BLaER1 treated with 17β-estradiol and CSF1 and Interleukin-3, amounts not matched to agents 10 nM and 100 nM (cell line): ENCODE results near the gene ITPR1.

Experiments
- H3K27ac ChIP-seq, 11 experiments: shearing (Covaris generic); formaldehyde crosslinking; 2 replicates each; pipeline ENCODE4 v1.8.1; 2022
- H3K27me3 ChIP-seq, 11 experiments: shearing (Covaris generic); formaldehyde crosslinking; 2 replicates each; pipeline ENCODE4 v1.8.1; 2022
- H3K36me3 ChIP-seq, 11 experiments: shearing (Covaris generic); formaldehyde crosslinking; 2 replicates each; pipeline ENCODE4 v1.8.1; 2022
- H3K4me1 ChIP-seq, 10 experiments: shearing (Covaris generic); formaldehyde crosslinking; 2 replicates each; pipeline ENCODE4 v1.8.1; 2022
- H3K4me2 ChIP-seq, 11 experiments: shearing (Covaris generic); formaldehyde crosslinking; 2 replicates each; pipeline ENCODE4 v1.8.1; 2022
- H3K4me3 ChIP-seq, 10 experiments: shearing (Covaris generic); formaldehyde crosslinking; 2 replicates each; pipeline ENCODE4 v1.8.1; 2022
- H3K9ac ChIP-seq, 11 experiments: shearing (Covaris generic); formaldehyde crosslinking; 2 replicates each; pipeline ENCODE4 v1.8.1; 2022
- H3K9me3 ChIP-seq, 11 experiments: shearing (Covaris generic); formaldehyde crosslinking; replicated peaks in 1 of 11; 2 replicates each; pipeline ENCODE4 v1.8.1; 2022
- H4K20me1 ChIP-seq, 11 experiments: shearing (Covaris generic); formaldehyde crosslinking; 2 replicates each; pipeline ENCODE4 v1.8.1; 2022
- Cebpa-rat ChIP-seq, 11 experiments: shearing (Covaris generic); IDR thresholded peaks; 2 replicates each; pipeline ENCODE4 v1.8.1; 2022

The ITPR1 gene

DNA sequence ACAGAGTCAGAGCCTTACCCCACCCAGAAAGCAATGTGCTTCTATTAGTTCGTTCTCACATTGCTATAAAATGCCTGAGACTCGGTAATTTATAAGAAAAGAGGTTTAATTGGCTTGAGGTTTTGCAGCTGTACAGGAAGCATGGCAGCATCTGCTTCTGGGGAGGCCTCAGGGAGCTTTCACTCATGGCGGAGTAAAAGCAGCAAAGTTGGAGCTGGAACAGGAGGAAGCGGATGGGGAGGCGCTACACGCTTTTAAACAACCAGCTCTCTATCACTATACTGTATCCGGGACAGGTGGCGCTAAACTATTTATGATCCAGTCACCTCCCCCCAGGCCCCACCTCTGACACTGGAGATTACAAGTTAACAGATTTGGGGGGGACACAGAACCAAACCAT is 309.8 kb downstream of the ITPR1 start:
- Histone ChIP-seq H3K4me2 (no peak overlapping the region), H4K20me1 (no peaks in the 10 kb centered on the region), H3K4me1 (peaks cover 12 to 20% (median 17%) of the 10 kb centered on the region in 10 experiments; a peak in 18 of 20 replicates), H3K36me3 (peaks cover 0 to 82% (median 41%) of the 10 kb centered on the region in 11 experiments; a peak in 17 of 22 replicates), H3K9me3 (peaks cover 0 to 8% (median 0%) of the 10 kb centered on the region in 11 experiments; a peak in 2 of 22 replicates), H3K4me3 (no peak overlapping the region), H3K27ac (no peak overlapping the region), H3K27me3 (no peaks in the 10 kb centered on the region), H3K9ac (no peak overlapping the region)
- no peak for TF ChIP-seq Cebpa-rat (IDR thresholded peaks at IDR 0.05)

DNA sequence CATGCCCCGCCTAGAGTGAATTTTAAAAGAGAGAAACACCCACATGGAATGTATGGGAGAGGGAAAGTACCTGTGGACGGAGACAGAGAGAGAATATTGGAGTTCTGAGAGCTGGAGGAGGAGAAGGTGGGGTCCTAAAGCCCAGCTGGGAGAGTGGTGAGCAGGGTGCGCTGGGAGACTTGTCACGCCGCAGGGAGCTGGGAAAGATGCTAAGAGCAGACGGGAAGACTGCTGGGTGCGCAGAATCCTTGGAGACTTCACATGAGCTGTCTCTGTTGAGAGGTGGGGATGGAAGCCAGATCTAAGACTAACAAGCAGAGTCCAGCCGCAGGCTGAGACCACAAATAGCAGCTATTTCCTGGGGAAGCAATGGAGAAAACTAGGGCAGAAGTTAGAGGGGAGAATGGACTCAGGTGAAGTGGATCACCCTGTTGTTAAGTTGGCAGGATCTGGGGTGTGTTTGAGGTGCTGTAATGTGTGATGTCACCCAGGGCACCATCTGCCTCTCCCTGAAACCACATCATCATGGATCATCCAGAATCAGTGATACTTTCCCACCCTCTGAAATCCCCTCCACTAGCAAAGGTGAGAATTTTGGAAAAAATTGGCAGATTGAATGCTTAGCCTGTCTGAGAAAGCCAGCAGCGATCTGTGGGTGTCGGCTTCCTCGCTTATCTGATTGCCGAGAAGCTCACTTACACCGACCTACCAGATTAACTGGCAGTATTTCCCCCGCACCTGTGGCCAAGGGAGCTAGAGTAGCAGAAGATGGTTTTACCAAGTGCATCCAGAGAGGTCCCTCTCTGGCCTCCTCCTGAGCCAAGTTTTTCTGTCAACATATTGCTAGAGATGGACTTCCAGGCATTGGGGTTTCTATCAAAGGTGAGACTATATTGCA is 311.3 kb downstream of the ITPR1 start:
- Histone ChIP-seq H3K27me3 (no peaks in the 10 kb centered on the region), H3K4me1 (peaks cover 7 to 15% (median 13%) of the 10 kb centered on the region in 10 experiments; a peak in 18 of 20 replicates), H3K4me3 (no peak overlapping the region), H3K9ac (no peak overlapping the region), H3K9me3 (peaks cover 0 to 8% (median 0%) of the 10 kb centered on the region in 11 experiments; a peak in 2 of 22 replicates), H4K20me1 (no peaks in the 10 kb centered on the region), H3K27ac (no peak overlapping the region), H3K4me2 (no peak overlapping the region), H3K36me3 (peaks cover 0 to 91% (median 41%) of the 10 kb centered on the region in 11 experiments; a peak in 17 of 22 replicates)
- TF ChIP-seq Cebpa-rat (IDR thresholded peaks at IDR 0.05): no peak

DNA sequence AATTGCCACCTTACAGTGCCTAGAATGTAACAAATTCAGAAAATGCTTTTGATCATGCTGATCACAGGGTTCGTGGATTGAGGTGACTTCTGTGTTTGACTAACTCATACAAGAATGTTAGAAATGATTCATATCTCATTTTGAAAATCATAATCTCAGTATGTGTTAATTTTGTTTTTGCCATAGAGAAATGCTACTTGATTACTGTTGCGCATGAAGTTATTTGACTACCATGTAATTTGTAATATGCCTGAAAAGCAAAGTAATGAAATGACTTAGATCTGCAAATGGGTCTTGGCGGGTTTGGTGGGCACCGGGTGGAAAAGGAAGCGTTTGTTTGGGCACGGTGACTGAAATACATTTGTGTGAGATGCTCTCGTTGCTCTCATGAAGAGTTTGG is 312.5 kb downstream of the ITPR1 start:
- no peak overlapping the region for H3K4me2 ChIP-seq
- H3K4me3 ChIP-seq: no peak overlapping the region
- no peak for TF ChIP-seq Cebpa-rat (IDR thresholded peaks at IDR 0.05)
- H3K4me1 ChIP-seq: peaks cover 0 to 4% (median under 1%) of the 10 kb centered on the region in 10 experiments; a peak in 6 of 20 replicates
- H3K27me3 ChIP-seq: no peaks in the 10 kb centered on the region
- H3K9ac ChIP-seq: no peak overlapping the region
- H3K9me3 ChIP-seq: peaks cover 0 to 8% (median 0%) of the 10 kb centered on the region in 11 experiments; a peak in 2 of 22 replicates
- H3K36me3 ChIP-seq: peaks cover 0 to 92% (median 39%) of the 10 kb centered on the region in 11 experiments; a peak in 17 of 22 replicates
- no peak overlapping the region for H3K27ac ChIP-seq
- no peaks in the 10 kb centered on the region for H4K20me1 ChIP-seq

DNA sequence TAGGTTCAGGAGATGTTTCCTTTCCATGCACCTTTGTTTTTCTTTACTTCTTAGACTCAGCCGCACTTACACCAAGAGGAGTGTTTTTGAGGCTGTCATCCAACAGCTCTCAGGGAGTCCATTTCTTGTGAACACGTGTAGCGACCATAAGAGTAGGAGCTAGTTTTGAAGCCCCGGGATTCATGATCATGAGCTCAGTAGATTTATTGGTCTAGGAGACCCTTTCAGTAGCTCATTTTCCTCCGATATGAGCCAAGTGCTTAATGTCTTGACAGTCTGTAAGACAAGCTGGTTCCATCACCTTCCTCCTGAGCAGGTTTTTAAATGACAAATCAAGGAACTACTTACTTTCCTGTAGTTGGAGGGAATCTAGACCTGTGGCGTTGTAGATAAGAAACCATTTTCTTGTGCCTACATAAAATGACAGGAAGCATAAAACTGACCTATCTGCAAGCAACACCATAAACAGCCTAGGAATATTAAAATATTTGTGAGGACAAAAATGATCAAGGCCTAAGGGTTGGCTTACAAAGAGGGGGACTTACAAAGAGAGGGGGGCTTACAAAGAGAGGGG is 313.5 kb downstream of the ITPR1 start:
- Histone ChIP-seq H3K4me2 (no peak overlapping the region), H3K4me1 (no peaks in the 10 kb centered on the region), H3K9me3 (peaks cover 0 to 8% (median 0%) of the 10 kb centered on the region in 11 experiments; a peak in 2 of 22 replicates), H3K36me3 (peaks cover 0 to 95% (median 38%) of the 10 kb centered on the region in 11 experiments; a peak in 17 of 22 replicates), H3K4me3 (no peak overlapping the region), H4K20me1 (no peaks in the 10 kb centered on the region), H3K9ac (no peak overlapping the region), H3K27ac (no peak overlapping the region), H3K27me3 (no peaks in the 10 kb centered on the region)
- no peak for TF ChIP-seq Cebpa-rat (IDR thresholded peaks at IDR 0.05)

DNA sequence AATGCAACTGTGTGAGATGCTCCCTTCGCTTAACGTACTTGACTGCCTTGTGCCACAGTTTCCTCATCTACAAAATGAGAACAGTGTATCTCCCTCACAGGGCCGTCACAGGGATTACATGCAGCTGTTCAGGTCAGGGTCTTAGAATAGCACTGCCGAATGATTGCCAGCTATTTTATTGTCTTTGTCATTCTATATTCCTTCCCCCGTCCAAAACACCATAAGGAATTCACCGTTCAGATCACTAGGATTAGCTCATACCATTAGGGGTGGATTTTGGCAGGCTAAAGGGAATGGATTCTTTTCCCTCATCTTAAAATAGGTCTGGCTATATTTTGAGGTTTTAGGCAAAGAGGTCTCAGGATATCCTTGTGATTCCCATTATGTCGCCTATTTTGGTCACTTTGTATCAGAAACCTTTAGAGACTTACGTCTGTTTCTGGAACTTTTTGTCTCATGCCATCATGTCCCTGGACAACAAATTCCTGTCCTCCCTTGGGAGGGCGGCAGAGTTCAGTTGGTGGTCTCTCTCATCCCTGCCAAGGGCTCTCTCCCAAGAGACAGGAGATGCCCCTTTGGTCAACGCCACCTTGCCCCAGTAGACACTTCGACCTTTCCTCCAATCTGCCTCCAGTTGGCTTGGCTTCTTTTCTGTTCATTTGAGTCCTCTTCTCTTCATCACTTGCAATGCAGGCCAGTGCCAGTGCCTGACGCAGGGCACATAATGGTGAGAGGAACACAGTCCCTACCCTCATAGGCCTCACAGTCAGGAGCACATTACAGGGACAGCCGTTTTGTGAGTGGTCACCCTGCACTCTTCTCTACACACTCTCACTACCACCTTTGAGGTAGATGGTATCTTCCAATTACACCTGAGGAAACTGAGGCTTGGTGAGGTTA is 314.5 kb downstream of the ITPR1 start:
- no peaks in the 10 kb centered on the region for H3K4me1 ChIP-seq
- TF ChIP-seq Cebpa-rat (IDR thresholded peaks at IDR 0.05): no peak
- H3K27ac ChIP-seq: no peak overlapping the region
- peaks cover 0 to 4% (median 0%) of the 10 kb centered on the region in 11 experiments; a peak in 2 of 22 replicates for H3K9me3 ChIP-seq
- no peak overlapping the region for H3K4me2 ChIP-seq
- H3K27me3 ChIP-seq: no peaks in the 10 kb centered on the region
- no peaks in the 10 kb centered on the region for H4K20me1 ChIP-seq
- H3K4me3 ChIP-seq: no peak overlapping the region
- no peak overlapping the region for H3K9ac ChIP-seq
- H3K36me3 ChIP-seq: peaks cover 0 to 95% (median 30%) of the 10 kb centered on the region in 11 experiments; a peak in 15 of 22 replicates

DNA sequence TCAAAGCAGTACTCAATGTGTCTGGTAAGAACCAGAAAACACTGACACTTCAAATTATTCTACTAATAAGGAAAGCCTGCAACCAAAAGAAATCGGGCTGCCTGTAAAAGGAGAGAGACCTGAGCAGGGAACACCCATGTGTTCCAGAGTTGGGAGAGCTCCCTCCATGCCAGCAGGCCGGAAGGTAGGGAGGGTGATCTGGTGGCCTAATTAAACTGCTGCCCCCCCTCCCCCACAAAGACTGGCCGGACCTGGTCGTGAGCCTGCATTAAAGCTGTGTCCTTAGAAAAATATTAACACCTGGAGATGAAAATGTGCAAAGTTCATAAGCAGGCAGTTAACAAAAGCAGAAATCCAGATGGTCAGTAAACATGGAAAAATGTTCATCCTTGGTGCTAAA is 315.5 kb downstream of the ITPR1 start:
- no peak overlapping the region for H3K4me2 ChIP-seq
- no peak overlapping the region for H3K4me3 ChIP-seq
- H3K36me3 ChIP-seq: peaks cover 0 to 95% (median 21%) of the 10 kb centered on the region in 11 experiments; a peak in 15 of 22 replicates
- no peaks in the 10 kb centered on the region for H3K27me3 ChIP-seq
- no peak for TF ChIP-seq Cebpa-rat (IDR thresholded peaks at IDR 0.05)
- H4K20me1 ChIP-seq: no peaks in the 10 kb centered on the region
- H3K9me3 ChIP-seq: no peaks in the 10 kb centered on the region
- 0 out of 20 replicates have a peak, but pooled peaks cover 0 to under 1% (median 0%) of the 10 kb centered on the region in 10 experiments for H3K4me1 ChIP-seq
- no peak overlapping the region for H3K27ac ChIP-seq
- no peak overlapping the region for H3K9ac ChIP-seq

DNA sequence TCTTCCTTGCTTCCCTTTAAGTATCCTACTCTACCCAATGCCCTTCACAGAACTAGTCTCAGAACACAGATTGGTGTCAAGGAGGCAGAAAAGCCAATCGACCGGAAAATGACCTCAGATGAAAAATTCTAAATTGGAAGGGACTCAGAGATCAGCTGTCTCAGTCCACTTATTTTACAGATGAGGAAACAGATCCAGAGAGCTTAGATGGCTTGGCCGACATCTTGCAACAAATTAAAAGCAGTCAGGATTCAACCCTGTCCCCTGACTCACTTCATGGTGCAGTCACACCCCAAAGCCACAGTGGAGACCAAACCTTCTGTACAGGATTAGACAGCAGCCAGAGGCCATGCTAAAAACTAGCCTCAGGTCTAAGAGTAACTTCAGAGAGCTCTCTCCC is 316.8 kb downstream of the ITPR1 start:
- H3K36me3 ChIP-seq: peaks cover 0 to 95% (median 24%) of the 10 kb centered on the region in 11 experiments; a peak in 18 of 22 replicates
- no peak for TF ChIP-seq Cebpa-rat (IDR thresholded peaks at IDR 0.05)
- H3K4me2 ChIP-seq: no peak overlapping the region
- peaks cover 0 to 13% (median 0%) of the 10 kb centered on the region in 10 experiments; a peak in 4 of 20 replicates for H3K4me1 ChIP-seq
- no peaks in the 10 kb centered on the region for H3K9me3 ChIP-seq
- no peaks in the 10 kb centered on the region for H4K20me1 ChIP-seq
- no peak overlapping the region for H3K27ac ChIP-seq
- H3K4me3 ChIP-seq: no peak overlapping the region
- H3K9ac ChIP-seq: no peak overlapping the region
- H3K27me3 ChIP-seq: no peaks in the 10 kb centered on the region

DNA sequence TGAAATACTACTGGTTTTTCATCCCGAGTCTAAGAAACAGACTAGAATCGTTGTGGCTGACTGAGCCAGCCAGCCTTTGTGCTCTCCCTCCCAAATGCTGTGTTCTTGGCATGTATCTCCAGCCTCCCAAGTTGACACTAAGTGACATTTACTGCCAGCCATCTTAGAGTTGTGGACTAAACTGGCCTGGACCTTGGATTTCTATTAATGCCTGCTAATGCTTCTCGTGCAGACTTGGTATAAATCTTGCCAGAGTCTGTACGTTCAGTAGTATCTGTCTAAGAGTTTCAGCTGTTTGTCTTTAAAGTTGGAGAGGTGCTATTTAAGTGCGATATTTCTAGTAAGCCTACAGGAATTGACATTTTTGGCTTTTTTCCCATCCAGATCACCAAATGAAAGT is 319.4 kb downstream of the ITPR1 start:
- peaks cover 11 to 95% (median 38%) of the 10 kb centered on the region in 11 experiments; a peak in 21 of 22 replicates for H3K36me3 ChIP-seq
- H3K4me1 ChIP-seq: peaks cover 0 to 13% (median 0%) of the 10 kb centered on the region in 10 experiments; a peak in 4 of 20 replicates
- no peak overlapping the region for H3K4me3 ChIP-seq
- TF ChIP-seq Cebpa-rat (IDR thresholded peaks at IDR 0.05): no peak
- H3K9me3 ChIP-seq: peaks cover 9 to 18% (median 15%) of the 10 kb centered on the region in 11 experiments
- H4K20me1 ChIP-seq: no peaks in the 10 kb centered on the region
- no peak overlapping the region for H3K27ac ChIP-seq
- H3K9ac ChIP-seq: no peak overlapping the region
- H3K4me2 ChIP-seq: no peak overlapping the region
- no peaks in the 10 kb centered on the region; a peak in 1 of 22 replicates for H3K27me3 ChIP-seq
